ENCODE results near the gene CD2. TPM values are rescaled to one million over a fixed set of nuclear protein-coding genes. Genes with fewer than 3 reads are reported as not detected.

The CD2 gene
- total and polyA plus RNA-seq, 2 donors (not counting 3 experiments of a cell fraction or from before 2014, with no cell fraction given) = not detected

DNA sequence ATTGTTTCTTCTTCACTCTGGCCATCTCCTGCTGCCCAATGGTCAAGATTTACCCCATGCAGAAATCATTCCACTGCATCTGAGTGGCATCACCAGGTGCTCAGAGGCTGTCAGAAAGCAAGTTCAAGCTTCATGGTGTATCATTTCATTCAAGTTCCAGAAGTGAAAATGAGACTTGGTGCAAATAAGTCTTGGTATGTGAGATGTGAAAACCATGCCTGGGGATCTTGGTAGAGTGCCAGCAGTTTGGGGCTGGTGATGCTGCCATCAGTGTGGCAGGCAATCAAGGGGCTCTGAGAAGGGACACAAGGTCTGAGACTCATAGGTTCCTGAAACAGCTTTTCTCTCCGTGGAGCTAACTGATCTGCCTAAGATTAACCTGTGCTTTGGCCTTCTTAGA lies 52.0 kb downstream of the CD2 start:
- ChIA-PET POLR2A (no interaction called here), CTCF (no interaction called here)
- FAIRE-seq (no peak), DNase-seq (ENCODE audit: low read depth, low spot score) (no peak)
- no peaks in the 10 kb centered on the region for H3K4me1 ChIP-seq (ENCODE audit: control insufficient read depth, extremely low read depth, insufficient read depth, low read length)
- H3K79me2 ChIP-seq (ENCODE audit: control insufficient read depth, insufficient read depth, low read length) = no peaks in the 10 kb centered on the region
- peaks cover 3 to 8% of the 10 kb centered on the region in 2 experiments for H3K27me3 ChIP-seq (ENCODE audit: control insufficient read depth in 2 of 2, insufficient read depth in 2 of 2, low read length in 2 of 2)
- H4K20me1 ChIP-seq (replicated peaks; ENCODE audit: control insufficient read depth, extremely low read depth, insufficient read depth, low read length) = no peaks in the 10 kb centered on the region
- dilution Hi-C loops (cut with MboI; ENCODE audit: extremely low pct_ligation_motif_present, low sequenced_read_pairs) (no loop called here), intact Hi-C loops (cut with micrococcal nuclease) (no loop called here)
- no peak overlapping the region for H3K27ac ChIP-seq (ENCODE audit: insufficient read depth, low read depth, low read length)
- H3K9me3 ChIP-seq (replicated peaks; ENCODE audit: control insufficient read depth, insufficient read depth, low read length) = no peaks in the 10 kb centered on the region
- no peaks in the 10 kb centered on the region for H3K9me1 ChIP-seq (replicated peaks; ENCODE audit: control insufficient read depth, extremely low read depth, insufficient read depth, low read length)
- no peak overlapping the region for H3K9ac ChIP-seq (replicated peaks; ENCODE audit: extremely low read depth, insufficient read depth, low read length)
- no peak overlapping the region for H2AFZ ChIP-seq (ENCODE audit: low read depth, low read length)
- H3K4me3 ChIP-seq (replicated peaks in 1 of 3; ENCODE audit: insufficient read depth in 1 of 3, low read depth in 1 of 3, low read length in 3 of 3) = no peak overlapping the region
- TF ChIP-seq, protein P1, sequence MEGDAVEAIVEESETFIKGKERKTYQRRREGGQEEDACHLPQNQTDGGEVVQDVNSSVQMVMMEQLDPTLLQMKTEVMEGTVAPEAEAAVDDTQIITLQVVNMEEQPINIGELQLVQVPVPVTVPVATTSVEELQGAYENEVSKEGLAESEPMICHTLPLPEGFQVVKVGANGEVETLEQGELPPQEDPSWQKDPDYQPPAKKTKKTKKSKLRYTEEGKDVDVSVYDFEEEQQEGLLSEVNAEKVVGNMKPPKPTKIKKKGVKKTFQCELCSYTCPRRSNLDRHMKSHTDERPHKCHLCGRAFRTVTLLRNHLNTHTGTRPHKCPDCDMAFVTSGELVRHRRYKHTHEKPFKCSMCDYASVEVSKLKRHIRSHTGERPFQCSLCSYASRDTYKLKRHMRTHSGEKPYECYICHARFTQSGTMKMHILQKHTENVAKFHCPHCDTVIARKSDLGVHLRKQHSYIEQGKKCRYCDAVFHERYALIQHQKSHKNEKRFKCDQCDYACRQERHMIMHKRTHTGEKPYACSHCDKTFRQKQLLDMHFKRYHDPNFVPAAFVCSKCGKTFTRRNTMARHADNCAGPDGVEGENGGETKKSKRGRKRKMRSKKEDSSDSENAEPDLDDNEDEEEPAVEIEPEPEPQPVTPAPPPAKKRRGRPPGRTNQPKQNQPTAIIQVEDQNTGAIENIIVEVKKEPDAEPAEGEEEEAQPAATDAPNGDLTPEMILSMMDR (IDR thresholded peaks at IDR 0.05; ENCODE audit: extremely low read depth in 1 of 2, insufficient read depth in 1 of 2, low read depth in 1 of 2, low read length in 2 of 2) = no peak
- TF ChIP-seq JUN (IDR thresholded peaks at IDR 0.05; ENCODE audit: borderline replicate concordance, insufficient read depth, insufficient read length, low read depth) (no peak), POLR2A (IDR thresholded peaks at IDR 0.05; ENCODE audit: low read depth, low read length) (no peak), POLR2AphosphoS5 (IDR thresholded peaks at IDR 0.05; ENCODE audit: insufficient read depth, low read depth, low read length) (no peak), MYC (IDR thresholded peaks at IDR 0.05; ENCODE audit: low read depth, low read length) (no peak), EZH2 (IDR thresholded peaks at IDR 0.05; ENCODE audit: borderline replicate concordance, low read depth, low read length, severe bottlenecking) (no peak)
- BruUV-seq (replicated peaks) = no TSS peak
- no peak overlapping the region for H3K4me2 ChIP-seq (ENCODE audit: insufficient read depth, low read length)
- no peaks in the 10 kb centered on the region for H3K36me3 ChIP-seq (ENCODE audit: control insufficient read depth in 2 of 2, extremely low read depth in 1 of 2, insufficient read depth in 2 of 2, low read length in 2 of 2)

DNA sequence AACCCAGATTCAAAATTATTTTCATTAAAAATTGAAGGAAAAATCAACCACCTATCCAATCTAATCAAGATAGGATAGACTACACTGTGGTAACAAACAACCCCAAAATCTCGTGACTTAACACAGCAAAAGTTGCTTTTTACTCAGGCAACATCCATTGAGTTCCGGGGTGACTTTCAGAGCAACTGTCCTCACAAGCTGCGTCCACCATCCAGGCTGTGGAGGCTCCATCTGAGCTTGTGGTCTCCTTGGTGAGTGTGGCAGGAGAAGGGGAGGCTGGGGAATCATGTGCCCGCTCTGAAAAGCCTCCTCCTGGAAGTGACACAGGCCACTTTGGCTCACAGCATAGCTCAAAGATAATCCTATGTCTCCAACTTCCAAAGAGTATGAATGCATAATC lies 52.4 kb downstream of the CD2 start:
- DNase-seq (ENCODE audit: low read depth, low spot score) = no peak
- CTCF ChIA-PET = no interaction called here
- dilution Hi-C loops (cut with MboI; ENCODE audit: extremely low pct_ligation_motif_present, low sequenced_read_pairs) = no loop called here

More for the DNA sequence above, 52.4 kb downstream of the CD2 start:
- no TSS peak for BruUV-seq (replicated peaks)
- H3K27ac ChIP-seq (ENCODE audit: insufficient read depth, low read depth, low read length) = no peak overlapping the region
- POLR2A ChIA-PET = no interaction called here
- intact Hi-C loops (cut with micrococcal nuclease) = no loop called here
- H3K4me2 ChIP-seq (ENCODE audit: insufficient read depth, low read length) = no peak overlapping the region
- H2AFZ ChIP-seq (ENCODE audit: low read depth, low read length) = no peak overlapping the region
- H3K36me3 ChIP-seq (ENCODE audit: control insufficient read depth in 2 of 2, extremely low read depth in 1 of 2, insufficient read depth in 2 of 2, low read length in 2 of 2) = no peaks in the 10 kb centered on the region
- H3K9ac ChIP-seq (replicated peaks; ENCODE audit: extremely low read depth, insufficient read depth, low read length) = no peak overlapping the region
- H4K20me1 ChIP-seq (replicated peaks; ENCODE audit: control insufficient read depth, extremely low read depth, insufficient read depth, low read length) = no peaks in the 10 kb centered on the region
- FAIRE-seq = no peak
- H3K27me3 ChIP-seq (ENCODE audit: control insufficient read depth in 2 of 2, insufficient read depth in 2 of 2, low read length in 2 of 2) = peaks cover 0 to 6% of the 10 kb centered on the region in 2 experiments
- H3K79me2 ChIP-seq (ENCODE audit: control insufficient read depth, insufficient read depth, low read length) = no peaks in the 10 kb centered on the region
- no peaks in the 10 kb centered on the region for H3K4me1 ChIP-seq (ENCODE audit: control insufficient read depth, extremely low read depth, insufficient read depth, low read length)
- TF ChIP-seq EZH2 (IDR thresholded peaks at IDR 0.05; ENCODE audit: borderline replicate concordance, low read depth, low read length, severe bottlenecking) (no peak), MYC (IDR thresholded peaks at IDR 0.05; ENCODE audit: low read depth, low read length) (no peak), JUN (IDR thresholded peaks at IDR 0.05; ENCODE audit: borderline replicate concordance, insufficient read depth, insufficient read length, low read depth) (no peak), POLR2A (IDR thresholded peaks at IDR 0.05; ENCODE audit: low read depth, low read length) (no peak), FOS (IDR thresholded peaks at IDR 0.05; ENCODE audit: borderline replicate concordance, insufficient read depth, low read length) (no peak), GATA2 (IDR thresholded peaks at IDR 0.05; ENCODE audit: insufficient read depth, insufficient read length, low read depth, low read length) (no peak)
- TF ChIP-seq, protein P2, sequence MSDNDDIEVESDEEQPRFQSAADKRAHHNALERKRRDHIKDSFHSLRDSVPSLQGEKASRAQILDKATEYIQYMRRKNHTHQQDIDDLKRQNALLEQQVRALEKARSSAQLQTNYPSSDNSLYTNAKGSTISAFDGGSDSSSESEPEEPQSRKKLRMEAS (IDR thresholded peaks at IDR 0.05; ENCODE audit: insufficient read depth, insufficient read length) = no peak
- no peak overlapping the region for H3K4me3 ChIP-seq (replicated peaks in 1 of 3; ENCODE audit: insufficient read depth in 1 of 3, low read depth in 1 of 3, low read length in 3 of 3)
- H3K9me1 ChIP-seq (replicated peaks; ENCODE audit: control insufficient read depth, extremely low read depth, insufficient read depth, low read length) = no peaks in the 10 kb centered on the region
- no peaks in the 10 kb centered on the region for H3K9me3 ChIP-seq (replicated peaks; ENCODE audit: control insufficient read depth, insufficient read depth, low read length)
